ENCODE measurements around the gene GNL3L. TPM values are rescaled to one million over a fixed set of nuclear protein-coding genes. Genes with fewer than 3 reads are reported as not detected.

GNL3L gene, protein sequence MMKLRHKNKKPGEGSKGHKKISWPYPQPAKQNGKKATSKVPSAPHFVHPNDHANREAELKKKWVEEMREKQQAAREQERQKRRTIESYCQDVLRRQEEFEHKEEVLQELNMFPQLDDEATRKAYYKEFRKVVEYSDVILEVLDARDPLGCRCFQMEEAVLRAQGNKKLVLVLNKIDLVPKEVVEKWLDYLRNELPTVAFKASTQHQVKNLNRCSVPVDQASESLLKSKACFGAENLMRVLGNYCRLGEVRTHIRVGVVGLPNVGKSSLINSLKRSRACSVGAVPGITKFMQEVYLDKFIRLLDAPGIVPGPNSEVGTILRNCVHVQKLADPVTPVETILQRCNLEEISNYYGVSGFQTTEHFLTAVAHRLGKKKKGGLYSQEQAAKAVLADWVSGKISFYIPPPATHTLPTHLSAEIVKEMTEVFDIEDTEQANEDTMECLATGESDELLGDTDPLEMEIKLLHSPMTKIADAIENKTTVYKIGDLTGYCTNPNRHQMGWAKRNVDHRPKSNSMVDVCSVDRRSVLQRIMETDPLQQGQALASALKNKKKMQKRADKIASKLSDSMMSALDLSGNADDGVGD
- 8.1 TPM for polyA plus RNA-seq (2013, experiment 1 of 2)
- polyA plus RNA-seq (2013, experiment 2 of 2) = 8.6 TPM

DNA sequence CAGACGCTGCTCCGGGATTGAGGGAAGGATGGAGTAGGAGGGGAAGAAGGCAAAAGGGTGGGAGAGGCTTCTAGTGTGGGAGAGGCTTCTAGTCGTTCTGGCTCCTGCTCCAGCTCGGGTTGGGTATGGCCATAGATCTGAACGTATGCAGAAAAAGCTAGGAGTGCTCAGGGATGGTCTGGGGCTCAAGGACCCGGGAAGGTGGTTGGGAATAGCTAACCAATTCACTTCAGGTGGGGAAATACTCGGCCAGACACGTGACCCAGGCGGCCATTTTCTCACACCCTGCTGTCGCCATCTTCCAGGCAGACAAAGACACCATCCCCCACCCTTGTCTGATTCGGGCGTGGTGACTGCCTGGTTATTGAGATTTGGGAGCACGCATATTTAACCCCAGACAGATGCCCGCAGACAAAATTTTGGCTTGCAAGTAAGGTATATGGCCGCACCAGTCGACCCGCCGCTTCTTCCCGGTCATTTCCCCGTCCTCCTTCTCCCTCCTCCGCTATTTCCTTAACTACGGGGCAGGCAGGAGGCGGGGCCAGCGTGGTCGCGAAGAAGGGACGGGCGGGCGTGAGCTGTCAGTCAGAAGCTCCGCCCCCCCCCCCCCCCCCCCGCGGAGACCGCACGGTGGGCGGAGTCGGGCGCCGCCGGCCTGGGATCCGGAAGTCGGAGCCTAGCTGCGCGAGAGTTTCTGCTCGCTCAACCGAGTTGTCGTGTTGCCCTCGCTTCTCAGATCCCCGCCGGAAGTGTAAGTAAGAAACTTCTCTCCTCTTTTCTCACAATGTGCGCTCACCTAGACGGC lies at the start of gene GNL3L:
GNL3L (plus strand) TSS at position 668 of the 805 bp plus-strand sequence. CDS start 2,348 bp downstream, outside the sequence.
- Histone ChIP-seq H3K36me3 (replicated peaks in 1 of 2; ENCODE audit: control insufficient read depth in 2 of 2, insufficient read depth in 2 of 2, low read length in 2 of 2) (peaks cover 0 to 27% of the 10 kb centered on the region in 2 donors), H2BK5ac (ENCODE audit: low read length) (no peak within 1 kb of the TSS), H3K79me1 (ENCODE audit: low read depth, low read length) (peaks cover 2% of the 10 kb centered on the region), H2BK12ac (ENCODE audit: low read length) (no peak within 1 kb of the TSS), H3K9ac (ENCODE audit: low read depth, low read length, poor library complexity) (peak within 1 kb of the TSS; percentile 81), H2AK5ac (ENCODE audit: low read depth, low read length) (no peak within 1 kb of the TSS), H3K23ac (ENCODE audit: low read depth, low read length, poor library complexity) (no peak within 1 kb of the TSS), H4K8ac (ENCODE audit: low read depth, low read length) (peak within 1 kb of the TSS; percentile 7), H3K4me2 (ENCODE audit: insufficient read depth, low read length, poor library complexity, severe bottlenecking) (peak within 1 kb of the TSS; percentile 56), H3K18ac (ENCODE audit: low read length) (peak within 1 kb of the TSS; percentile 64), H2BK15ac (ENCODE audit: low read length) (no peak within 1 kb of the TSS), H3K4me3 (ENCODE audit: low read length in 2 of 2) (peak within 1 kb of the TSS; percentile 82 to 93), H3K27me3 (ENCODE audit: control insufficient read depth in 3 of 3, insufficient read depth in 3 of 3, low read depth in 1 of 3, low read length in 3 of 3) (no peaks in the 10 kb centered on the region), H2BK120ac (ENCODE audit: low read depth, low read length) (no peak within 1 kb of the TSS), H3K4me1 (ENCODE audit: control insufficient read depth in 2 of 2, insufficient read depth in 1 of 2, low read depth in 1 of 2, low read length in 2 of 2) (peaks cover 2 to 6% of the 10 kb centered on the region in 2 donors), H2AFZ (ENCODE audit: low read length) (peak within 1 kb of the TSS; percentile 81), H3K27ac (replicated peaks; ENCODE audit: low read length) (peak within 1 kb of the TSS; percentile 72), H3K14ac (ENCODE audit: low read length) (no peak within 1 kb of the TSS), H4K91ac (ENCODE audit: low read depth, low read length, poor library complexity) (no peak within 1 kb of the TSS), H3K9me3 (replicated peaks in 1 of 2; ENCODE audit: control insufficient read depth in 2 of 2, insufficient read depth in 1 of 2, low read depth in 1 of 2, low read length in 2 of 2) (no peaks in the 10 kb centered on the region), H3K4ac (ENCODE audit: low read length) (no peak within 1 kb of the TSS)
- peak; percentile 64 for DNase-seq (ENCODE audit: low spot score)
- WGBS, 2 donors (ENCODE audit: extremely low coverage in 2 of 2, insufficient read length in 2 of 2, insufficient replicate concordance in 1 of 2) = no CpG with 5 or more reads among the region's 51 CpGs

DNA sequence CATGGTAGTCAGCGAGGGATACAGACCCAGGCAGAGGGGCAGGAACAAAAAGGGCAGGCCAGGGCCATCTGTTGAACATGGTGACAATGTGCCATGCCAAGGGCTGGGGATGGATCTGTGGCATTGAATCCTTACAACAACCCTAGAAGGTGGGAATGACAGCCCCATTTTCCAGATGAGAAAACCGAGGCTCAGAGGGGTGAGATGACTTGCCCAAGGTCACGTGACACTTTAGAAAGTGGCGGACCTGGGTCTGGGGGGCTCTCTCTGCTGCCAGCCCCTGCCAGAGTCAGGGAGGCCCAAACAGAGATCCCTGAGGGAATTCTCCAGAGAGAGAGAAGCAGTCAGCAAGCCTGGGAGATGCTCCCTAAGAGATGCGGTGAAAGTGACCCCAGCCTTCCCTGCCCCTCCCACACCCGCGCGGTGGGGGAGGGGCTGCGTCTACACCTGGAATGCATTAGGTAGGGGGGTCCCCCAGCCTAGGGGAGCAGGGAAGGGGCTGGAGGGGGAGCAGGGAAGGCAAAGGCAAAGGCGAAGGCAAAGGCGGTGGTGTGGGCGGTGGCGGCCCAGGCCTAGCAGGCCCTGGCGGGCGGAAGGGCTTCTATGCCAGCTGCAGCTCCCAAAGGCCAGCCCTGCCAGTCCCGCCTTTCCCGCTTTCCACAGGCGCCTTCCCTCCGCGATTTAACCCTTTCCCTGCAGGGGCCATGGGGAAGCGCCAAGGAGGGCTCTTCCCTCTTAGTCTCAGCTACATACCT lies 47.0 kb upstream of the GNL3L start:
- Histone ChIP-seq H3K36me3 (replicated peaks in 1 of 2; ENCODE audit: control insufficient read depth in 2 of 2, insufficient read depth in 2 of 2, low read length in 2 of 2) (no peaks in the 10 kb centered on the region), H3K4ac (ENCODE audit: low read length) (no peak overlapping the region), H3K14ac (ENCODE audit: low read length) (no peak overlapping the region), H2AK5ac (ENCODE audit: low read depth, low read length) (no peak overlapping the region), H2AFZ (ENCODE audit: low read length) (no peak overlapping the region), H3K27me3 (ENCODE audit: control insufficient read depth in 3 of 3, insufficient read depth in 3 of 3, low read depth in 1 of 3, low read length in 3 of 3) (no peaks in the 10 kb centered on the region), H4K8ac (ENCODE audit: low read depth, low read length) (no peak overlapping the region), H3K9me3 (replicated peaks in 1 of 2; ENCODE audit: control insufficient read depth in 2 of 2, insufficient read depth in 1 of 2, low read depth in 1 of 2, low read length in 2 of 2) (no peaks in the 10 kb centered on the region), H4K91ac (ENCODE audit: low read depth, low read length, poor library complexity) (no peak overlapping the region), H3K23ac (ENCODE audit: low read depth, low read length, poor library complexity) (no peak overlapping the region), H3K4me1 (ENCODE audit: control insufficient read depth in 2 of 2, insufficient read depth in 1 of 2, low read depth in 1 of 2, low read length in 2 of 2) (peaks cover 18 to 23% of the 10 kb centered on the region in 2 donors), H3K18ac (ENCODE audit: low read length) (no peak overlapping the region), H2BK15ac (ENCODE audit: low read length) (no peak overlapping the region), H3K27ac (replicated peaks; ENCODE audit: low read length) (no peak overlapping the region), H3K4me3 (ENCODE audit: low read length in 2 of 2) (peak overlapping the region in 1 of 2 donors; percentile 46), H2BK12ac (ENCODE audit: low read length) (no peak overlapping the region), H2BK5ac (ENCODE audit: low read length) (no peak overlapping the region), H3K9ac (ENCODE audit: low read depth, low read length, poor library complexity) (peak overlapping the region; percentile 64), H3K79me1 (ENCODE audit: low read depth, low read length) (no peaks in the 10 kb centered on the region), H2BK120ac (ENCODE audit: low read depth, low read length) (no peak overlapping the region), H3K4me2 (ENCODE audit: insufficient read depth, low read length, poor library complexity, severe bottlenecking) (no peak overlapping the region)
- no CpG with 5 or more reads among the region's 21 CpGs for WGBS, 2 donors (ENCODE audit: extremely low coverage in 2 of 2, insufficient read length in 2 of 2, insufficient replicate concordance in 1 of 2)
- no peak for DNase-seq (ENCODE audit: low spot score)

DNA sequence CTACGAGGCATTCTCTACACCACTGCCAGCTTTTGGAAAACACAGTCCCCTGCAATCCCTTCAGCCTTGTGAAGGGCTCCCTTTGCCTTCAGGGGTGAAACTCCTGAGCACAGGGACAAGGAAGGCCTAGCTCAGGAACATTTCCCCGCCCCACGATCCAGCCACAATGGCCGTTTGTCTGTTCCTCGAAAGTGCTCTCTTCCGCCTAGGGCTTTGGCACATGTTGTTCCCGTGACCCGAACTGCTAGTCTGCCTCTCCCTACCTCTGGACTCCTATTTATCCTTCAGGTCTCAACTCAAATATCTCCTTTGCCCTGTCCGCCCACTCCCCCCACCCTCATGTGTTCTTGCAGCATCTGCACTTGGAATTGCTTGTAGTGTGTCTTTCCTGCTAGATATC lies 46.1 kb upstream of the GNL3L start:
- Histone ChIP-seq H3K23ac (ENCODE audit: low read depth, low read length, poor library complexity) (no peak overlapping the region), H3K9me3 (replicated peaks in 1 of 2; ENCODE audit: control insufficient read depth in 2 of 2, insufficient read depth in 1 of 2, low read depth in 1 of 2, low read length in 2 of 2) (no peaks in the 10 kb centered on the region), H2BK15ac (ENCODE audit: low read length) (no peak overlapping the region), H2BK5ac (ENCODE audit: low read length) (no peak overlapping the region), H4K8ac (ENCODE audit: low read depth, low read length) (no peak overlapping the region), H3K18ac (ENCODE audit: low read length) (no peak overlapping the region), H4K91ac (ENCODE audit: low read depth, low read length, poor library complexity) (no peak overlapping the region), H3K4ac (ENCODE audit: low read length) (no peak overlapping the region), H3K9ac (ENCODE audit: low read depth, low read length, poor library complexity) (no peak overlapping the region), H3K4me1 (ENCODE audit: control insufficient read depth in 2 of 2, insufficient read depth in 1 of 2, low read depth in 1 of 2, low read length in 2 of 2) (peaks cover 17 to 18% of the 10 kb centered on the region in 2 donors), H3K36me3 (replicated peaks in 1 of 2; ENCODE audit: control insufficient read depth in 2 of 2, insufficient read depth in 2 of 2, low read length in 2 of 2) (no peaks in the 10 kb centered on the region), H3K4me3 (ENCODE audit: low read length in 2 of 2) (no peak overlapping the region), H3K79me1 (ENCODE audit: low read depth, low read length) (no peaks in the 10 kb centered on the region), H3K27me3 (ENCODE audit: control insufficient read depth in 3 of 3, insufficient read depth in 3 of 3, low read depth in 1 of 3, low read length in 3 of 3) (no peaks in the 10 kb centered on the region), H2AFZ (ENCODE audit: low read length) (no peak overlapping the region), H2AK5ac (ENCODE audit: low read depth, low read length) (no peak overlapping the region), H3K27ac (replicated peaks; ENCODE audit: low read length) (no peak overlapping the region), H3K14ac (ENCODE audit: low read length) (no peak overlapping the region), H3K4me2 (ENCODE audit: insufficient read depth, low read length, poor library complexity, severe bottlenecking) (no peak overlapping the region), H2BK12ac (ENCODE audit: low read length) (no peak overlapping the region), H2BK120ac (ENCODE audit: low read depth, low read length) (no peak overlapping the region)
- WGBS, 2 donors (ENCODE audit: extremely low coverage in 2 of 2, insufficient read length in 2 of 2, insufficient replicate concordance in 1 of 2) = no CpG with 5 or more reads among the region's 9 CpGs
- DNase-seq (ENCODE audit: low spot score) = no peak

Measured in neuronal stem cell (in vitro differentiated cells).